HG02884 (cell line): Measurements from ENCODE around the gene RHBDF2.

Source experiments
- ATAC-seq: cut with Tn5 transposase; IDR thresholded peaks from one replicate; pipeline ENCODE4 v1.9.1; 2021; ENCODE audit warnings: mild to moderate bottlenecking, moderate library complexity; ENCODE audit not compliant: unreplicated experiment

The RHBDF2 gene

DNA sequence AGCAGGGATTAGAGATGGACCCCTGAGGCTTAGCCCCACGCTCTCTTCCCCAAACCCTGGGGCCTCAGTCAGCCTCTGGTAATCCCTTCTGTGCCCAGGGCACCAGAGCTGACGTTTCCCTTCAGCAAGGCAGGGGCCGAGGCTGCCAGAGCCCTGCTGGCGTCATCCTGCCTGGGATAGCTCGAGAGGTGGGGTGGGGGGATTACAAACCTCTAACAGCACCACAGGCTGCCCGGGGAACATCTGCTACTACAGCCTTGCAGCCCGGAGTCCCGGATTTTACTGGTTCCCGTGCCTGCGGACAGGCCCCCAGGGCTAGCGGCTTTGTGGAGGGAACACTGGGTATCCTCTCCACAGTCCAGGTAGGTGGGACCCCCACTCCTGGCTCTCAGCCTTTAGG is 33.9 kb downstream of the RHBDF2 start, which contains the start of gene AANAT:
Gene AANAT, plus strand, starts transcription at position 238 of the 400 bp plus-strand sequence. CDS start 1,144 bp downstream, outside the sequence.
- no peak for ATAC-seq

GRCh38 chr17:76466775-76467130 is 34.5 kb downstream of the RHBDF2 start:
- ATAC-seq: no peak

GRCh38 chr17:76462556-76463290 is 38.5 kb downstream of the RHBDF2 start:
- no peak for ATAC-seq

- ATAC-seq: no peak
Observed at GRCh38 chr17:76461765-76462555, 39.3 kb downstream of the RHBDF2 start.

GRCh38 chr17:76459674-76460073 is 41.5 kb downstream of the RHBDF2 start:
- no peak for ATAC-seq

DNA sequence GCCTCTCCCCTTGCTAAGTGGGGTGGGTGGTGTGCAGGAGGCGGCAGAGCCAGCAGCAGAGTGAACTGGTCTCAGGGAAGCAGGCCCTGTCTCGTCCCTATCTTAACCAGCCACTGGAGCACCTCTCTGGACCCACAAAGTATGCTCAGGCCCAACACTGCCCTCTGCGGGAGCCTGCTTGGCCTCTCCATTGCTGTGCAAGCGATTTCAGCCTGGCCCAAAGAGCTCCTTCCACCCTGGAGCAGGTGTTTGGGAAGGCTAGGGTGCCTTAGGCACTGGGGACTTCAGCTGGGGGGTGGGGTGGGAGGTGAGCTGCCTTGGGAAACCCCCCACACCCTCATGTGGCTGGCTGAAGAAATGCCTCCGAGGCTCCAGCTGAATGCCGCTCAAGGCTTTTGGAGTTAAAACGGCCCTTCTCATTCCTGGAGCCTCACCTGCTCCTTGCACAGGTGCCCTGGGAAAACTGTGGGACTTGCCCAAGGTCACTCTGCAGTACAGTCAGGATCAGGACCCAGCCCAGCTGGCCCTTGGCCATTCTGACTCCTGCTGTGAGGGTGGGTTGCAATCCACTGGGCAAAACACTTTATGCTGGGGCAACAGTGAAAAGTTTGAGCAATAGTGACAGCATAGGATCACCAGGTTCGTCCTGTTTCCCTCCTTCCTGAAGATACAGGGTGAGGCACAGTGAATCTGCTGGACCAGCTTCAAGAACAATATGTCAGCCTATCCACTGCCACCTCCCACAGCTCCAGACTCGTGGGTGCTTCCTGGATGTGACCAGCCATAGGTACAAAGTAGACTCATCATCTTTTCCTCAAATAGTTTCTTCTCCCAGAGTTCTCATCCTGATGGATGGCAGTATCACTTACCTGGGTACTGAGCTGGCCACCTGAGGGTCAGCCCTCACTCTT is 42.4 kb downstream of the RHBDF2 start:
- ATAC-seq: no peak

DNA sequence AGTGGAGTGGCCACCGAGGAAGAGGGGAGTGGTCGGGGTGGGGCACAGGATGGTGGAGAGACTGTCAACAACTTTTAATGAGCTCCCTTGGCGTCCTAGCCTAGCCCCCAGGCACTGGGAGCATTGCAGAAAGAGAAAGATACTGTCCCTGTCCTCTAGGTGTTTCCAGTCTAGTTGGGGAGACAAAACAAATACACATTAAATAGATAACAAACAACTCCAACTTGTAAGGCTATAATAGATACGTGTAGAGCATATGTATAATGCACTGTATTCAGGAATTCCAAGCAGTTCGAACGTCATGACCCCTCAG is 47.8 kb downstream of the RHBDF2 start:
- no peak for ATAC-seq

GRCh38 chr17:76452660-76453430 is 48.4 kb downstream of the RHBDF2 start, which contains the start of gene UBE2O:
Gene UBE2O, minus strand, starts transcription at chr17:76453152. Its CDS starts 11 bp downstream, at chr17:76453141.
- peak; percentile 77 for ATAC-seq

GRCh38 chr17:76452127-76452659 is 49.0 kb downstream of the RHBDF2 start:
- ATAC-seq: no peak

DNA sequence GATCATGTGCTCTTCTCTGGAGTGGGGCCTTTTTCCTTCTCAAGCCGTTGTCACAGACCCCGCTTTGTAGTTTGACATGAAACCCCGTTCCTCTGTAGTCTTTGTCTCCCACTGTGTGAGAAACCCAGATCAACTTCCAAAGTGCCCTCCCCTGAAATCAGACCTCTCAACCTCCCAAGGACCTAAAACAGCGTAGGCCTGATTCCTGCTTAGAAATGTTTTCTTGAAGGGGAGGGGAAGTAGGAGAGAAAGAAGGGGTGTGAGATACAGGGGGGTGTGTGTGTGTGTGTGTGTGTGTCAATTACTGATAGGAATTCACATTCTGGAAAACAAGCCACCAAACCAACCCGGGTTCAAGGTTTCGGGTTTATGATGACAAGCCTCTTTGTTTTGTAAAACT is 49.7 kb downstream of the RHBDF2 start:
- no peak for ATAC-seq

DNA sequence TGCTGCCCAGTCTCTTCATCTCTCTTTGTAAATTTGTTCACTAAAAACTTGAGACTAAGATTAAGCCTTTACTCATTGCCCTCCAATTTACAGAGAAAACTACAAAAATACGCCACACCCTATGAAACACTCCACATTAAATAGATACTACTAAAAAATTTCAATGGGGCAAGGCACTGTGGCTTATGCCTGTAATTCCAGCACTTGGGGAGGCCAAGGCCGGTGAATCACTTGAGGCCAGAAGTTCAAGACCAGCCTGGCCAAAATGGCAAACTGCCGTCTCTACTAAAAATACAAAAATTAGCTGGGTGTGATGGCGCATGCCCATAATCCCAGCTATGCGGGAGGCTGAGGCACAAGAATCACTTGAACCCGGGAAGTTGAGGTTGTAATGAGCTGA is 52.1 kb downstream of the RHBDF2 start:
- ATAC-seq: no peak

GRCh38 chr17:76447931-76448652 is 53.1 kb downstream of the RHBDF2 start:
- ATAC-seq: no peak

DNA sequence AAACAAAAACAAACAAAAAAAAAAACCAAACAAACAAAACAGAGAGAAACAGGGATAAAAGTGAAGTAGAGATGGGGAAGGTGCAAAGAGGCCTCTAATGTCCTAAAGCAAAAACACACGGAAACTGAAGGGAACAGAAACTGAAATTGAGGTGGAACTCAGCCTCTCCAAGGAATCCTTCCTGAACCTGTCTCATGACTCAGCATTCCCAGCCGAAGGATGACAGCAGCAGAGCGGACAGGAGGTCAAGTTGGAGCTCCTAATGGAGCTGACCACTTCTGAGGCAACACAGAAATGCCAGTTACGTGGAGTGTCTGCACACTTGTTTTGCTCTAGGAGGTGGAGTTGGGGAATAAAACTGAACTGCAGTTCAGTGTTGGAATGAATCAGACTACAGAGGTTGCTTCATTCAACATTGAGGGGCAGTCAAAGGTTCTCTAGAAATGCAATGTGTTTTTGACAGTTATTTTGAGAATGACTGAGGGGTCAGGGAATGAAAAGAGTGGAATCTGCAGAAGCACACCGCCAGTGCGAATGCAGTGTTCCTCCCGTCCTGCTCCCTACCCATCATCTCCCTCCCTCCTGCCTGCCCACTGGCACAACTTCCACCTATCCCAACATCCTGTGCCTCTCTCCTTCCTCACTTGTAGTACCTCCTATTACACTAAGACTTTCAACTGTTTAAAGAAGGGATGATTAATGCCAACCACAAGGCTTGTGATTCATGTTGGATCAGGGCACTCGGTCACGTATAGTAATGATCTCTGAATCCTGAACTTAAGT is 54.6 kb downstream of the RHBDF2 start:
- ATAC-seq: no peak

DNA sequence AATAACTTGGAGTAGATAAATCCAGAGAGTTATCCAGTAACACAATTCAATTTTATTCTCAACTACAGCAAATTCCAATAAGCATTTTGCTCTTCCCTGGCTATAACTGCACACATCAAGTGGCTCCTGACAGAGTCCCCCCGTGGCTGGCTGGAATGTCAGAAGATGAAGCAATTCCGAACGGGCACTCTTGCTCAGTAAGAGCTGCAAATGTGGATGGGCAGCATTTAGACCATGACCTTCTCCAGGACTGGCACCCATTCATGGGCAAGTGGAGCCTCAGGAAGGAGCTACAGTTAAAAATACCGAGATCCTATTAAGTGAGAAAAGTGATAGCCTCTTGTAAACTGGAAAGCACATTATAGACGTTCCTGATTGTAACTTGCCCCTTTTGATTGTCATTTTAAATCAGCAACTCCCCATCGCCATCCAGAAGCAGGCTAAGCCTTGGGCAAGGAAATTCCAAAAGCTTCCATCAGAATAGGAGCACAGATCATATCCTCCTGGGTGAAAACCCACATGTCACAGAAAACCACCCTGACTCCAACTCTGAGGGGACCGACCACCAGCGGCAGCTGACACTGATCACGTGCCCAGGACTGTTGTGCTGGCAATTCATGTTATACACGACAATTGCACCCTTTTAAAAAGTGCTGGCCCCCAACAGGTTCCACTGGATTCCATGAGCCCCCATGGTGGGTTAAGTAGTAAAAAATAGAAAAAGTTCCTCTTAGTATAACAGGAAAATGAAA is 55.4 kb downstream of the RHBDF2 start:
- ATAC-seq: no peak

GRCh38 chr17:76444518-76445311 is 56.5 kb downstream of the RHBDF2 start:
- ATAC-seq: no peak

DNA sequence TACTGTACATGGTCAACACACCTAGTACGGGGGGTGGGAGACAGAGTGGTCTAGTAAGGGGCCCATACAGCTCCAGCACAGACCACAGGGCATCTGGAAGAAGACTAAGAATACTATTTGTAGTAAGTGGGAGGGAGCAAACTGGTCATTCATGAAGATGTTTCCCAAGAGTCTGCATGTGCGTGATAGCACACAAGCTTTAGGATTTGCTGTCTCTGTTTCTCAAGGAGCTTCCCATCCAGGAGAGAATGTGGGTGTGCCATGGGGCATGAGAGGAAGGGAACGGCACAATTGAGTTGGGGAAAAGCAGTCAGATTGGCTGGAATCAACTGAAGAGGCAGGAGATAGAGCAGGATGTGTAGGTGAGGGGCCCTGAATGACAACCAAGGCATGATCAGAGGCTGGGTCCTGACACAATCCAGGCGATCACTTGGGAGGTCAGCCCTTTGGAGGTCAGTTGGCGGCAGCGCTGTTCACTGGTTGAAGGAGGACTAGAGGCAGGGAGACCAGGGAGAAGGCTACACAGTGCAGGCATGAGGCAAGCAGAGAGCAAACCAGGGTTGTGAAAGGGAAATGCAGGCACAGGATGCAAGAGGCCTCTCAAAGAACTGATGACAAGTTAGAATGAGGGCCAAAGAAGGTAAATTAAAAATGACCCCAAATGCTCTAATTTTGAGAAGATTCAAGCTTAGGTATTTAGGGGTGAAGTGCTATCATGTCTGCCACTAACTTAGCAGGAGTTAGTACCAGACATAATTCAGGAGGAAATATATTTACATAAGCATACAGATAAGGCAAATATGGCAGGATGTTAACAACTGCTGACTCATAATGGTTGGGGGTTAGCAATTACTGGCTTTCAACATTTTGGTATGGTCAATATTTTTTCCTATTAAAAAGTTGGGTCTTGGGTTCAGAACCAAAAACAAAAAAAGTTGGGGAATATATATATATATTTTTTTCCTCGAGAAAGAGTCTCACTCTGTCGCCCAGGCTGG is 58.6 kb downstream of the RHBDF2 start:
- no peak for ATAC-seq
